ENCODE results near the gene PPP1R14B. TPM values are rescaled to one million over a fixed set of nuclear protein-coding genes. Genes with fewer than 3 reads are reported as not detected.

Gene PPP1R14B
- polyA plus RNA-seq, 1 experiment, result 119 TPM

- CTCF ChIA-PET, result interaction anchor here (0.6 to 4.0 kb wide), 5 partner anchors 16 to 1437 kb away, joined by 3 to 23 read pairs (median 9); partner anchors contain the start of gene PLCB3
- Histone ChIP-seq H3K9me3 (ENCODE audit: control insufficient read depth, insufficient read depth, low read length) (no peaks in the 10 kb centered on the region; the same call in 1 of the 2 replicates), H3K27me3 (ENCODE audit: control insufficient read depth, insufficient read depth, low read length) (no peaks in the 10 kb centered on the region), H3K27ac (ENCODE audit: low read depth, low read length) (no peak overlapping the region), H3K4me3 (ENCODE audit: low read depth, low read length) (no peak overlapping the region)
- POLR2A ChIA-PET, result interaction anchor here (1.5 kb wide), 1 partner anchor 20 kb away, joined by 4 read pairs; the partner anchor contains the start of gene PPP1R14B
- TF ChIP-seq CTCF (IDR thresholded peaks at IDR 0.05; ENCODE audit: low read depth, low read length), result no peak
- DNase-seq (ENCODE audit: low read depth, low spot score), result no peak
These were observed 20.6 kb upstream of the PPP1R14B start for GRCh38 chr11:64267207-64267945.

GRCh38 chr11:64266339-64266738 lies 19.6 kb upstream of the PPP1R14B start:
- CTCF ChIA-PET, result no interaction called here

GRCh38 chr11:64265176-64266160 lies 18.7 kb upstream of the PPP1R14B start:
- no peak overlapping the region for H3K27ac ChIP-seq (ENCODE audit: low read depth, low read length)
- H3K4me3 ChIP-seq (ENCODE audit: low read depth, low read length), result no peak overlapping the region
- ChIA-PET CTCF (interaction anchor here (2.5 kb wide), 1 partner anchor 15 kb away, joined by 12 read pairs; the partner anchor contains the start of gene PLCB3), POLR2A (interaction anchor here (0.6 kb wide), 2 partner anchors 84 to 575 kb away, joined by 3 read pairs; no protein-coding TSS in a partner anchor)
- TF ChIP-seq CTCF (IDR thresholded peaks at IDR 0.05; ENCODE audit: low read depth, low read length), result no peak
- no peaks in the 10 kb centered on the region; the same call in 1 of the 2 replicates for H3K9me3 ChIP-seq (ENCODE audit: control insufficient read depth, insufficient read depth, low read length)
- DNase-seq (ENCODE audit: low read depth, low spot score), result no peak
- no peaks in the 10 kb centered on the region for H3K27me3 ChIP-seq (ENCODE audit: control insufficient read depth, insufficient read depth, low read length)

More at GRCh38 chr11:64266339-64266738, 19.6 kb upstream of the PPP1R14B start:
- no peak overlapping the region for H3K27ac ChIP-seq (ENCODE audit: low read depth, low read length)
- TF ChIP-seq CTCF (IDR thresholded peaks at IDR 0.05; ENCODE audit: low read depth, low read length), result no peak
- no peak for DNase-seq (ENCODE audit: low read depth, low spot score)
- H3K9me3 ChIP-seq (ENCODE audit: control insufficient read depth, insufficient read depth, low read length), result no peaks in the 10 kb centered on the region; the same call in 1 of the 2 replicates
- H3K27me3 ChIP-seq (ENCODE audit: control insufficient read depth, insufficient read depth, low read length), result no peaks in the 10 kb centered on the region
- no peak overlapping the region for H3K4me3 ChIP-seq (ENCODE audit: low read depth, low read length)
- POLR2A ChIA-PET, result interaction anchor here (0.6 kb wide), 1 partner anchor 574 kb away, joined by 3 read pairs; no protein-coding TSS in a partner anchor

GRCh38 chr11:64264371-64264852 lies 17.7 kb upstream of the PPP1R14B start:
- Histone ChIP-seq H3K27me3 (ENCODE audit: control insufficient read depth, insufficient read depth, low read length) (no peaks in the 10 kb centered on the region), H3K4me3 (ENCODE audit: low read depth, low read length) (no peak overlapping the region), H3K9me3 (ENCODE audit: control insufficient read depth, insufficient read depth, low read length) (no peaks in the 10 kb centered on the region; the same call in 1 of the 2 replicates), H3K27ac (ENCODE audit: low read depth, low read length) (no peak overlapping the region)
- POLR2A ChIA-PET, result interaction anchor here (0.6 to 1.3 kb wide), 2 partner anchors 12 to 31 kb away, joined by 4 to 11 read pairs; no protein-coding TSS in a partner anchor
- DNase-seq (ENCODE audit: low read depth, low spot score), result no peak
- CTCF ChIA-PET, result interaction anchor here (1.5 to 2.5 kb wide), 2 partner anchors 14 to 40 kb away, joined by 4 to 12 read pairs; partner anchors contain the start of gene PLCB3
- no peak for TF ChIP-seq CTCF (IDR thresholded peaks at IDR 0.05; ENCODE audit: low read depth, low read length)

Data from AG04450 (cell line).